Osteocyte (in vitro differentiated cells): Measurements from ENCODE around the gene CELSR2. TPM values are rescaled to one million over a fixed set of nuclear protein-coding genes. Genes with fewer than 3 reads are reported as not detected.
A peak's percentile ranks its signal among the peaks of the same experiment; 100 is the strongest.

Source experiments
- DNase-seq: peaks from one replicate; pipeline ENCODE4 v3.0.0; 2021; ENCODE audit warnings: mixed read lengths; ENCODE audit not compliant: unreplicated experiment; ENCODE audit errors: extremely low spot score
- H3K27ac Mint-ChIP-seq: one replicate; pipeline ENCODE4 v1.8.0; 2021; ENCODE audit warnings: mild to moderate bottlenecking, mixed read lengths; ENCODE audit not compliant: unreplicated experiment
- H3K27me3 Mint-ChIP-seq: one replicate; pipeline ENCODE4 v1.8.0; 2021; ENCODE audit warnings: mixed read lengths; ENCODE audit not compliant: unreplicated experiment
- H3K36me3 Mint-ChIP-seq: one replicate; pipeline ENCODE4 v1.8.0; 2021; ENCODE audit warnings: mixed read lengths; ENCODE audit not compliant: unreplicated experiment
- H3K4me1 Mint-ChIP-seq: one replicate; pipeline ENCODE4 v1.8.0; 2021; ENCODE audit warnings: mixed read lengths; ENCODE audit not compliant: unreplicated experiment
- H3K4me3 Mint-ChIP-seq: one replicate; pipeline ENCODE4 v1.8.0; 2021; ENCODE audit warnings: mild to moderate bottlenecking, moderate library complexity, mixed read lengths; ENCODE audit not compliant: unreplicated experiment
- H3K9me3 Mint-ChIP-seq: one replicate; pipeline ENCODE4 v1.8.0; 2021; ENCODE audit warnings: mixed read lengths; ENCODE audit not compliant: unreplicated experiment
- total RNA-seq: library from RNA; stranded (reverse); gene quantifications from 2 replicates; pipeline ENCODE4 v1.2.1, GENCODE V29; 2021
- TF ChIP-seq, protein P1 (sequence below): fragments of 200-600 bp; sonication (generic); IDR thresholded peaks from 2 replicates; pipeline ENCODE4 v1.5.0; 2021; ENCODE audit warnings: antibody characterized with exemption, mild to moderate bottlenecking, moderate library complexity

CELSR2 gene
- total RNA-seq, 1 donor from 2014 or later: 10.3 TPM

DNA sequence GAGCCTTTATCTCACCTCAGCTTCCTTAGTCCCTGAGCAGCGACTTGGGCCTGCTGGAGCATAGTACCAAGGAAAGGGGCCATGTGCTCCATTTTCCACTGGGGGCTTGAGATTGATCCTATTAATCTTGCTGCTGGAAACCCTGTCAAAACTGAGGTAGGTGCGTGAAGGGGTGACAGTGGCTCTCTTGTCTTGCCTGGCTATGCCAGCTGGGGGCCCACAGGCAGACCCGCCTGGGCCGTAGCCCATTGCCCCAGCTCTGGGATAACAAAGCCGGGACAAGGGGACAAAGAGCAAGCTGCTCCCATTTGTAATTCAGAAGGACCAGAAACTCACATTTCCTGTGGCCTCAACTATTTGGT, 10.3 kb upstream of the CELSR2 start:
- H3K27ac Mint-ChIP-seq: no peak overlapping the region
- no peak overlapping the region for H3K4me3 Mint-ChIP-seq
- peaks cover 22% of the 10 kb centered on the region for H3K4me1 Mint-ChIP-seq
- TF ChIP-seq, protein P1, sequence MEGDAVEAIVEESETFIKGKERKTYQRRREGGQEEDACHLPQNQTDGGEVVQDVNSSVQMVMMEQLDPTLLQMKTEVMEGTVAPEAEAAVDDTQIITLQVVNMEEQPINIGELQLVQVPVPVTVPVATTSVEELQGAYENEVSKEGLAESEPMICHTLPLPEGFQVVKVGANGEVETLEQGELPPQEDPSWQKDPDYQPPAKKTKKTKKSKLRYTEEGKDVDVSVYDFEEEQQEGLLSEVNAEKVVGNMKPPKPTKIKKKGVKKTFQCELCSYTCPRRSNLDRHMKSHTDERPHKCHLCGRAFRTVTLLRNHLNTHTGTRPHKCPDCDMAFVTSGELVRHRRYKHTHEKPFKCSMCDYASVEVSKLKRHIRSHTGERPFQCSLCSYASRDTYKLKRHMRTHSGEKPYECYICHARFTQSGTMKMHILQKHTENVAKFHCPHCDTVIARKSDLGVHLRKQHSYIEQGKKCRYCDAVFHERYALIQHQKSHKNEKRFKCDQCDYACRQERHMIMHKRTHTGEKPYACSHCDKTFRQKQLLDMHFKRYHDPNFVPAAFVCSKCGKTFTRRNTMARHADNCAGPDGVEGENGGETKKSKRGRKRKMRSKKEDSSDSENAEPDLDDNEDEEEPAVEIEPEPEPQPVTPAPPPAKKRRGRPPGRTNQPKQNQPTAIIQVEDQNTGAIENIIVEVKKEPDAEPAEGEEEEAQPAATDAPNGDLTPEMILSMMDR: no peak
- no peaks in the 10 kb centered on the region for H3K27me3 Mint-ChIP-seq
- peaks cover 45% of the 10 kb centered on the region for H3K36me3 Mint-ChIP-seq
- H3K9me3 Mint-ChIP-seq: no peaks in the 10 kb centered on the region
- no peak for DNase-seq

DNA sequence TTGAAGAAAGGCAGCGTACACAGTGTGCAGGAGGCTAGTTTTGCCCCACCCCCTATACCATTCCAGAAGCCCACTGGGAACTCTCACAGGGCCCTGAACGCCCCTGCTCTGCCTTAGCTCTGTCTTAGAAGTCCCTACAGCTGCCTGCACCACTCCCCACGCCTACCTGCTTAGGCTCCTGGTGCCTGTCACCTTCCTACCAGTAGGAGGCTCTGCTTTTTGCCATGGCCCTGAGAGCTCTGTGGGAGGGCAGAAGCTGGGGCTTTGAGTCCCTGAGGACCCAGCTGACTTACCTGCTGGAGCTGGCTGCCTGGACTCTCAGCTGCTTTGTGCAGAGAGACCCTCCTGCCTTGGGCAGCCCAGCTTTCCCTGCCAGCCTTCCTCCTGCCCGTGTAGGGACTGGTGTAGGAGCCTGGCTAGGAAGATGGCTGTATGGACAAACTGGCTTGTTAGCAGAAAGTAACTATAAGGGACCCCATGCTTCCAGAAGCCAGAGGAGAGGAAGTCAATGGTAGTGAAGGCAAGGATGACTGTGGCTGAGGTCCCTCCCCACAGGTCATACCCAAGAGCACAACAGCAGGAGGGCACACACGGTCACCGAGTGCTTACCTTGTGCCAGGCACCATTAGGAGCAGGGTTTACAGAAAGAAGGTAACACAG, 9.8 kb upstream of the CELSR2 start:
- Mint-ChIP-seq H3K27ac (no peak overlapping the region), H3K36me3 (peaks cover 41% of the 10 kb centered on the region), H3K27me3 (no peaks in the 10 kb centered on the region), H3K4me3 (no peak overlapping the region), H3K9me3 (no peaks in the 10 kb centered on the region), H3K4me1 (peaks cover 22% of the 10 kb centered on the region)
- TF ChIP-seq, protein P1: peak; percentile 52
- DNase-seq: no peak

GRCh38 chr1:109240158-109241152, 8.9 kb upstream of the CELSR2 start:
- Mint-ChIP-seq H3K27ac (peak overlapping the region; percentile 23), H3K4me1 (peaks cover 22% of the 10 kb centered on the region), H3K36me3 (peaks cover 33% of the 10 kb centered on the region), H3K9me3 (no peaks in the 10 kb centered on the region), H3K4me3 (no peak overlapping the region), H3K27me3 (no peaks in the 10 kb centered on the region)
- TF ChIP-seq, protein P1: no peak
- DNase-seq: peak; percentile 87

- TF ChIP-seq, protein P1: no peak
- no peak overlapping the region for H3K27ac Mint-ChIP-seq
Observed at GRCh38 chr1:109241344-109241743, 8.0 kb upstream of the CELSR2 start.

GRCh38 chr1:109241841-109242345, 7.4 kb upstream of the CELSR2 start:
- H3K9me3 Mint-ChIP-seq: no peaks in the 10 kb centered on the region
- no peak overlapping the region for H3K4me3 Mint-ChIP-seq
- peaks cover 22% of the 10 kb centered on the region for H3K36me3 Mint-ChIP-seq
- H3K27ac Mint-ChIP-seq: peak overlapping the region; percentile 11
- no peaks in the 10 kb centered on the region for H3K27me3 Mint-ChIP-seq
- TF ChIP-seq, protein P1: no peak
- no peak for DNase-seq
- H3K4me1 Mint-ChIP-seq: peaks cover 22% of the 10 kb centered on the region

More at GRCh38 chr1:109241344-109241743, 8.0 kb upstream of the CELSR2 start:
- Mint-ChIP-seq H3K4me1 (peaks cover 22% of the 10 kb centered on the region), H3K9me3 (no peaks in the 10 kb centered on the region), H3K27me3 (no peaks in the 10 kb centered on the region), H3K36me3 (peaks cover 26% of the 10 kb centered on the region), H3K4me3 (no peak overlapping the region)
- DNase-seq: no peak
